Esophagus squamous epithelium (tissue), 5 donors: ENCODE data around the gene NCAM1. TPM values are rescaled to one million over a fixed set of nuclear protein-coding genes. Genes with fewer than 3 reads are reported as not detected.

Source experiments
- DNase-seq: peaks from one replicate; lab custom pipeline; 2025; lab: John Stamatoyannopoulos, UW
- H3K27ac ChIP-seq, 4 donors: fragments of 200-600 bp; sonication (generic); one replicate each; pipeline ENCODE4 v1.5.1; 2016 to 2019; ENCODE audit warnings: mild to moderate bottlenecking in 1 of 4
- H3K27me3 ChIP-seq, 4 donors: fragments of 200-600 bp; sonication (generic); 1 replicate in 3 of 4; 2 replicates in 1 of 4; pipeline versions ENCODE4 v1.5.1 to v1.6.0; 2017 to 2021; ENCODE audit warnings: antibody characterized with exemption in 1 of 4
- H3K36me3 ChIP-seq, 3 donors: fragments of 200-600 bp; sonication (generic); one replicate each; pipeline ENCODE4 v1.5.1; 2016 to 2019
- H3K4me1 ChIP-seq, 3 donors: fragments of 200-600 bp; sonication (generic); one replicate each; pipeline ENCODE4 v1.5.1; 2017 to 2019
- H3K4me3 ChIP-seq, 4 donors: fragments of 200-600 bp; sonication (generic); 1 replicate in 3 of 4; 2 replicates in 1 of 4; pipeline ENCODE4 v1.5.1; 2016 to 2019; ENCODE audit warnings: mild to moderate bottlenecking in 2 of 4, moderate library complexity in 1 of 4
- H3K9me3 ChIP-seq, 3 donors: fragments of 200-600 bp; sonication (generic); one replicate each; pipeline ENCODE4 v1.5.1; 2016 to 2019
- CTCF ChIP-seq, 6 experiments: fragments of 450-650 bp in 4 of 6; fragments of 200-600 bp in 2 of 6; sonication (generic) in 2 of 6; IDR thresholded peaks; one replicate each; pipeline ENCODE4 v1.5.1; 2016 to 2019; ENCODE audit warnings: antibody characterized with exemption in 6 of 6, mild to moderate bottlenecking in 4 of 6, moderate library complexity in 4 of 6
- POLR2A ChIP-seq, 4 donors: fragments of 450-650 bp; IDR thresholded peaks; one replicate each; pipeline ENCODE4 v1.6.1; 2017; ENCODE audit warnings: antibody characterized with exemption in 4 of 4, mild to moderate bottlenecking in 4 of 4, moderate library complexity in 3 of 4
- WGBS, 2 donors: methylation state at CpG; one replicate each; pipeline ENCODE4 v1.1.5; 2018; 5-methylcytosine and 5-hydroxymethylcytosine counted together
- intact Hi-C: fragments of 100-400 bp; cut with DNase I; formaldehyde crosslinking; loops from one replicate; pipeline ENCODE4 v1.15.0; 2022
- total RNA-seq, 4 donors: library from RNA; depleted of rRNA; stranded (reverse); fragments of >200 nt; gene quantifications; one replicate each; pipeline ENCODE4 v1.1.0, GENCODE V29; 2016
- donor health status: DM: yes; HTN: yes; CAD: no.

NCAM1 gene
- total RNA-seq, 4 donors from 2014 or later = 1.6 to 16.4 (median 2.6) TPM

GRCh38 chr11:113273720-113274119 is 312.5 kb downstream of the NCAM1 start:
- no peak for DNase-seq
- intact Hi-C loops = no loop called here
- TF ChIP-seq CTCF (IDR thresholded peaks at IDR 0.05) (no peak), POLR2A (IDR thresholded peaks at IDR 0.05) (no peak)
- H3K9me3 ChIP-seq = no peaks in the 10 kb centered on the region
- no peak overlapping the region for H3K27ac ChIP-seq
- no peaks in the 10 kb centered on the region for H3K27me3 ChIP-seq
- no peaks in the 10 kb centered on the region for H3K36me3 ChIP-seq
- H3K4me1 ChIP-seq = no peaks in the 10 kb centered on the region
- H3K4me3 ChIP-seq = no peak overlapping the region
- WGBS, 2 donors = 72 to 94% methylated on average over 3 to 9 of the region's 10 CpGs

- intact Hi-C loops = no loop called here
- H3K4me3 ChIP-seq = no peak overlapping the region
- H3K9me3 ChIP-seq = no peaks in the 10 kb centered on the region
- no peak for DNase-seq
- TF ChIP-seq CTCF (IDR thresholded peaks at IDR 0.05) (no peak), POLR2A (IDR thresholded peaks at IDR 0.05) (no peak)
- WGBS, 2 donors = 76 to 82% methylated on average over 6 to 13 of the region's 19 CpGs
- no peaks in the 10 kb centered on the region for H3K36me3 ChIP-seq
- no peaks in the 10 kb centered on the region for H3K27me3 ChIP-seq
- H3K4me1 ChIP-seq = no peaks in the 10 kb centered on the region
- H3K27ac ChIP-seq = no peak overlapping the region
These were observed 313.7 kb downstream of the NCAM1 start for GRCh38 chr11:113274713-113275582.

GRCh38 chr11:113275602-113276001 is 314.4 kb downstream of the NCAM1 start:
- H3K27me3 ChIP-seq = no peaks in the 10 kb centered on the region
- TF ChIP-seq CTCF (IDR thresholded peaks at IDR 0.05) (no peak), POLR2A (IDR thresholded peaks at IDR 0.05) (no peak)
- 69 to 76% methylated on average over 7 of the region's 7 CpGs for WGBS, 2 donors
- H3K36me3 ChIP-seq = no peaks in the 10 kb centered on the region
- H3K9me3 ChIP-seq = no peaks in the 10 kb centered on the region
- H3K27ac ChIP-seq = no peak overlapping the region
- no peaks in the 10 kb centered on the region for H3K4me1 ChIP-seq
- intact Hi-C loops = no loop called here
- H3K4me3 ChIP-seq = no peak overlapping the region
- DNase-seq = no peak

GRCh38 chr11:113276466-113276865 is 315.2 kb downstream of the NCAM1 start:
- Histone ChIP-seq H3K4me1 (no peaks in the 10 kb centered on the region), H3K36me3 (no peaks in the 10 kb centered on the region), H3K9me3 (no peaks in the 10 kb centered on the region), H3K4me3 (no peak overlapping the region), H3K27me3 (no peaks in the 10 kb centered on the region), H3K27ac (no peak overlapping the region)
- no peak for DNase-seq
- TF ChIP-seq CTCF (IDR thresholded peaks at IDR 0.05) = no peak
- no peak for TF ChIP-seq POLR2A (IDR thresholded peaks at IDR 0.05)
- WGBS, 2 donors = 82 to 84% methylated on average over 2 of the region's 2 CpGs
- intact Hi-C loops = no loop called here

GRCh38 chr11:113277907-113278306 is 316.7 kb downstream of the NCAM1 start:
- H3K27me3 ChIP-seq = no peaks in the 10 kb centered on the region
- no peak overlapping the region for H3K27ac ChIP-seq
- no peak for DNase-seq
- no peak overlapping the region for H3K4me3 ChIP-seq
- H3K9me3 ChIP-seq = no peaks in the 10 kb centered on the region
- TF ChIP-seq POLR2A (IDR thresholded peaks at IDR 0.05) = no peak
- TF ChIP-seq CTCF (IDR thresholded peaks at IDR 0.05) = no peak
- WGBS, 2 donors = 84 to 91% methylated on average over 5 of the region's 5 CpGs
- intact Hi-C loops = no loop called here
- no peaks in the 10 kb centered on the region for H3K4me1 ChIP-seq
- H3K36me3 ChIP-seq = no peaks in the 10 kb centered on the region
